Measurements from ENCODE around the gene SMARCA5. TPM values are rescaled to one million over a fixed set of nuclear protein-coding genes. Genes with fewer than 3 reads are reported as not detected.

Gene SMARCA5
- total RNA-seq, 2 experiments from 2014 or later: 64.2 to 64.4 TPM

DNA sequence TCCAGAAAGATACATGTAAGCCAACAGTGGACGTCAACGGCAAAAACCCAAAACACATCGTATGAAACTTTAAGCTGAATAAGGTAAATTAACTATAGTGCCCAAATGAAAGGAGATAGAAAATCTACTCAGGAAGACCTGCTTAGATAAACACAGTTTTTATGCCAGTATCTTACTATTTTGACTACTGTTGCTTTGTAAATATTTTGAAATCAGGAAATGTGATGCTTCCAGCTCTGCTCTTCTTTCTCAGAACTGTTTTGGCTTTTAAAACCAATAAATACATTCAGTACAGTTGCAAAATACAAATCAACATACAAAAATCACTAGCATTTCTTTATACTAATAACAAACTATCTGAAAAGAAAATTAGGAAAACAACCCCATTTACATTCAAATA, 83.8 kb downstream of the SMARCA5 start:
- H3K36me3 Mint-ChIP-seq (ENCODE audit: low read depth): peaks cover 4% of the 10 kb centered on the region
- H3K27me3 Mint-ChIP-seq: peaks cover 9% of the 10 kb centered on the region
- H3K4me1 Mint-ChIP-seq (ENCODE audit: low read depth): no peaks in the 10 kb centered on the region
- Histone ChIP-seq H3K4me1 (ENCODE audit: insufficient read depth, low read length) (no peaks in the 10 kb centered on the region), H3K36me3 (ENCODE audit: insufficient read depth, low read length) (no peaks in the 10 kb centered on the region), H3K27me3 (ENCODE audit: control insufficient read depth in 1 of 2, insufficient read depth in 2 of 2, low read length in 2 of 2) (no peaks in the 10 kb centered on the region), H3K4me3 (ENCODE audit: low read length) (no peak overlapping the region), H3K9me3 (ENCODE audit: control insufficient read depth in 1 of 2, insufficient read depth in 1 of 2, low read length in 2 of 2) (peaks cover 0 to 5% of the 10 kb centered on the region in 2 experiments), H3K27ac (ENCODE audit: low read depth in 1 of 2, low read length in 2 of 2) (no peak overlapping the region)
- H3K9me3 Mint-ChIP-seq: no peaks in the 10 kb centered on the region
- H3K4me3 Mint-ChIP-seq: no peak overlapping the region
- DNase-seq: no peak
- no peak for ATAC-seq (ENCODE audit: poor library complexity)
- no peak overlapping the region for H3K27ac Mint-ChIP-seq
- ChIA-PET POLR2A (no interaction called here), CTCF (no interaction called here)
- intact Hi-C loops (cut with DNase I, micrococcal nuclease): no loop called here
- TF ChIP-seq, protein P1, sequence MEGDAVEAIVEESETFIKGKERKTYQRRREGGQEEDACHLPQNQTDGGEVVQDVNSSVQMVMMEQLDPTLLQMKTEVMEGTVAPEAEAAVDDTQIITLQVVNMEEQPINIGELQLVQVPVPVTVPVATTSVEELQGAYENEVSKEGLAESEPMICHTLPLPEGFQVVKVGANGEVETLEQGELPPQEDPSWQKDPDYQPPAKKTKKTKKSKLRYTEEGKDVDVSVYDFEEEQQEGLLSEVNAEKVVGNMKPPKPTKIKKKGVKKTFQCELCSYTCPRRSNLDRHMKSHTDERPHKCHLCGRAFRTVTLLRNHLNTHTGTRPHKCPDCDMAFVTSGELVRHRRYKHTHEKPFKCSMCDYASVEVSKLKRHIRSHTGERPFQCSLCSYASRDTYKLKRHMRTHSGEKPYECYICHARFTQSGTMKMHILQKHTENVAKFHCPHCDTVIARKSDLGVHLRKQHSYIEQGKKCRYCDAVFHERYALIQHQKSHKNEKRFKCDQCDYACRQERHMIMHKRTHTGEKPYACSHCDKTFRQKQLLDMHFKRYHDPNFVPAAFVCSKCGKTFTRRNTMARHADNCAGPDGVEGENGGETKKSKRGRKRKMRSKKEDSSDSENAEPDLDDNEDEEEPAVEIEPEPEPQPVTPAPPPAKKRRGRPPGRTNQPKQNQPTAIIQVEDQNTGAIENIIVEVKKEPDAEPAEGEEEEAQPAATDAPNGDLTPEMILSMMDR (IDR thresholded peaks at IDR 0.05): no peak

DNA sequence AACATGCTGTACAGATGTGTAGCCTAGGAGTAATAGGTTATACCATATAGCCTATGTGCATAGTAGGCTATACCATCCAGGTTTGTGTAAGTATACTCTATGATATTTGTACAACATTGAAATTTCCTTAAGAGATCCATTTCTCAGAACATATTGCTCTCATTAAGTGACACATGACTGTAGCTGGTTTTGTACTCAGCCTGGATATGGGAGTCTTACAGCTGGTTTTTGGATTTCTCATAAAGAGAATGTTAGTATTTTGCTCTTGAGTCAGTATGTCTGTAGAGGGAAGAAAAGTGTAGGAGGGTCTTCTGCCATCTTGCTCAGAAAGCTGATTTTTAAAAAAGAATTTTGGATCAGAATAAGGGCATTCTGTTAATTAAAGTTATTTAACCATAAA, 85.3 kb downstream of the SMARCA5 start:
- no peaks in the 10 kb centered on the region for H3K4me1 ChIP-seq (ENCODE audit: insufficient read depth, low read length)
- no peaks in the 10 kb centered on the region for H3K4me1 Mint-ChIP-seq (ENCODE audit: low read depth)
- ChIA-PET POLR2A (no interaction called here), CTCF (no interaction called here)
- H3K27me3 ChIP-seq (ENCODE audit: control insufficient read depth in 1 of 2, insufficient read depth in 2 of 2, low read length in 2 of 2): no peaks in the 10 kb centered on the region
- H3K27ac ChIP-seq (ENCODE audit: low read depth in 1 of 2, low read length in 2 of 2): no peak overlapping the region
- H3K27me3 Mint-ChIP-seq: peaks cover 9% of the 10 kb centered on the region
- intact Hi-C loops (cut with DNase I, micrococcal nuclease): no loop called here
- TF ChIP-seq, protein P1 (IDR thresholded peaks at IDR 0.05): no peak
- H3K36me3 ChIP-seq (ENCODE audit: insufficient read depth, low read length): no peaks in the 10 kb centered on the region
- no peak overlapping the region for H3K4me3 Mint-ChIP-seq
- ATAC-seq (ENCODE audit: poor library complexity) (no peak), DNase-seq (no peak)
- H3K27ac Mint-ChIP-seq: no peak overlapping the region
- H3K9me3 ChIP-seq (ENCODE audit: control insufficient read depth in 1 of 2, insufficient read depth in 1 of 2, low read length in 2 of 2): peaks cover 0 to 3% of the 10 kb centered on the region in 2 experiments
- H3K4me3 ChIP-seq (ENCODE audit: low read length): no peak overlapping the region
- no peaks in the 10 kb centered on the region for H3K9me3 Mint-ChIP-seq
- H3K36me3 Mint-ChIP-seq (ENCODE audit: low read depth): peaks cover 4% of the 10 kb centered on the region

DNA sequence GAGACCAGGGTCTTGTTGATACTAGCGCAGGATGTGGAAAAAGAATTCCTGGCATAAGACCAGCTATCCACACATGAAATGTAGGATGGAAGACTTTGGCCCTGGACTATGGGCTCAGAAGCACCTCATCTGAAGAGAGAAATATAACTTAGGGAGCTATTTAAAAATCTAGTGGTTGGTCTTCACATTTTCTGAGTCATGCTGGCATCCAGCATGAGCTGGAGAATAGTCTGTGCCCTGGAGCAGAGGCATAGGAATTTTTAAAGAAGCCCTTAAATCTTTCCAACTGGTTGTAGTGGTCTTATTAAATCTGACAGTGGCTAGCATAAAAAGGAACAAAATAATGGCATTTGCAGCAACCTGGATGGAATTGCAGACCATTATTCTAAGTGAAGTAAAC, 86.3 kb downstream of the SMARCA5 start:
- POLR2A ChIA-PET: no interaction called here
- DNase-seq: no peak
- Mint-ChIP-seq H3K4me1 (ENCODE audit: low read depth) (no peaks in the 10 kb centered on the region), H3K27ac (no peak overlapping the region), H3K27me3 (peaks cover 9% of the 10 kb centered on the region), H3K4me3 (no peak overlapping the region), H3K36me3 (ENCODE audit: low read depth) (no peaks in the 10 kb centered on the region), H3K9me3 (no peaks in the 10 kb centered on the region)
- TF ChIP-seq, protein P1 (IDR thresholded peaks at IDR 0.05): no peak
- Histone ChIP-seq H3K4me1 (ENCODE audit: insufficient read depth, low read length) (no peaks in the 10 kb centered on the region), H3K9me3 (ENCODE audit: control insufficient read depth in 1 of 2, insufficient read depth in 1 of 2, low read length in 2 of 2) (no peaks in the 10 kb centered on the region), H3K27me3 (ENCODE audit: control insufficient read depth in 1 of 2, insufficient read depth in 2 of 2, low read length in 2 of 2) (no peaks in the 10 kb centered on the region), H3K27ac (ENCODE audit: low read depth in 1 of 2, low read length in 2 of 2) (no peak overlapping the region), H3K36me3 (ENCODE audit: insufficient read depth, low read length) (no peaks in the 10 kb centered on the region), H3K4me3 (ENCODE audit: low read length) (no peak overlapping the region)
- no peak for ATAC-seq (ENCODE audit: poor library complexity)
- intact Hi-C loops (cut with DNase I, micrococcal nuclease): no loop called here
- CTCF ChIA-PET: no interaction called here
